Fibroblast of mammary gland (primary cell): ENCODE measurements around the gene TECTB.

ENCODE experiments used
- DNase-seq: peaks from one replicate; pipeline ENCODE4 v3.0.0-alpha.2; 2010; ENCODE audit warnings: low read depth
- H3K4me3 ChIP-seq: 2 replicates; pipeline ENCODE4 v1.5.1; 2011; ENCODE audit warnings: low read depth, mild to moderate bottlenecking, low read length, moderate library complexity; ENCODE audit not compliant: control insufficient read depth
- CTCF ChIP-seq: conservative IDR thresholded peaks from 2 replicates; pipeline ENCODE4 v1.5.1; 2011; ENCODE audit warnings: low read depth, low read length, inconsistent platforms; ENCODE audit not compliant: control insufficient read depth, insufficient read depth

The TECTB gene

DNA sequence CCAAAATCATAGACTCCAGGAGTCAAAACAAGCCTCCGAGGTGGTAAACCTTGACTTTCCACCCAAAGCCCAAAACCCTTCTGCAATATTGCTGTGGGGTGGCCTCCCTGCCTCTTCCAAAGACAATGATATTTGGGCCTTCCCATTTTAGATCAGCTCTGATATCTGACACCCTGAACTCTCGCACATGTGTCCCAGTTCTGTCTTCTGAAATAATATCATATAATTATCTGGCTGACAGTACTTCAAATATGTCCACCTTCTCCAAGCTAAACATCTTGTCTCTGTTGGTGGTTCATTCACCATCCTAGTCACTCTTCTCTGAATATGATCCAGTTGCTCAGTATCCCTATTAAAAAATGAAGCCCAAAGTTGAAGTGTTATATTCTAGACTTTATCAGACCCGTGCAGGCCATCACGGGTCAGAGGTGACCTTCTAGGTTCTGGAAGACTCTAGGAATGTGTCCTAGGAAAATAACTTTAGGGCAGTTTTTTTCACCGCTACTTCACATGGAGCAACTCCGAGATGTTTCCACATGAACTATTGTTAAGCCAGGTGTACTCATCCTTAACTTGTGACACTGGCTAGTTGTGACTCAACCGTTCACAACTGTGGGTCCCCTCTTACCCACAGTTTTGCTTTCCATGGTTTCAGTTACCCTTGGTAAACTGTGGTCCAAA is 6.3 kb downstream of the TECTB start:
- no peak for TF ChIP-seq CTCF
- no peak overlapping the region for H3K4me3 ChIP-seq
- DNase-seq: no peak

DNA sequence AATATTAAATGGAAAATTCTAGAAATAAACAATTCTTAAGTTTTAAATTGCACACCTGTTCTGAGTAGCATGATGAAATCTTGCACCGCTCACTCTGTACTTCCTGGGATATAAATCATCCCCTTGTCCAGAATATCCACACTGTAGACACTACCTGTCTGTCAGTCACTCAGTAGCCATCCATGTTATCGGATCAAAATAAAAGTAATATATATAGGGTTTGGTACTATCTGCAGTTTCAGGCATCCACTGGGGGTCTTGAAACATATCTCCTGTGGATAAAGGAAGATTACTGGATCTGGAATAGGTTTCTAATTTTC is 6.8 kb downstream of the TECTB start:
- DNase-seq: no peak
- no peak for TF ChIP-seq CTCF
- H3K4me3 ChIP-seq: no peak overlapping the region

GRCh38 chr10:112294169-112294568 is 11.0 kb downstream of the TECTB start:
- no peak for DNase-seq
- H3K4me3 ChIP-seq: no peak overlapping the region
- no peak for TF ChIP-seq CTCF

DNA sequence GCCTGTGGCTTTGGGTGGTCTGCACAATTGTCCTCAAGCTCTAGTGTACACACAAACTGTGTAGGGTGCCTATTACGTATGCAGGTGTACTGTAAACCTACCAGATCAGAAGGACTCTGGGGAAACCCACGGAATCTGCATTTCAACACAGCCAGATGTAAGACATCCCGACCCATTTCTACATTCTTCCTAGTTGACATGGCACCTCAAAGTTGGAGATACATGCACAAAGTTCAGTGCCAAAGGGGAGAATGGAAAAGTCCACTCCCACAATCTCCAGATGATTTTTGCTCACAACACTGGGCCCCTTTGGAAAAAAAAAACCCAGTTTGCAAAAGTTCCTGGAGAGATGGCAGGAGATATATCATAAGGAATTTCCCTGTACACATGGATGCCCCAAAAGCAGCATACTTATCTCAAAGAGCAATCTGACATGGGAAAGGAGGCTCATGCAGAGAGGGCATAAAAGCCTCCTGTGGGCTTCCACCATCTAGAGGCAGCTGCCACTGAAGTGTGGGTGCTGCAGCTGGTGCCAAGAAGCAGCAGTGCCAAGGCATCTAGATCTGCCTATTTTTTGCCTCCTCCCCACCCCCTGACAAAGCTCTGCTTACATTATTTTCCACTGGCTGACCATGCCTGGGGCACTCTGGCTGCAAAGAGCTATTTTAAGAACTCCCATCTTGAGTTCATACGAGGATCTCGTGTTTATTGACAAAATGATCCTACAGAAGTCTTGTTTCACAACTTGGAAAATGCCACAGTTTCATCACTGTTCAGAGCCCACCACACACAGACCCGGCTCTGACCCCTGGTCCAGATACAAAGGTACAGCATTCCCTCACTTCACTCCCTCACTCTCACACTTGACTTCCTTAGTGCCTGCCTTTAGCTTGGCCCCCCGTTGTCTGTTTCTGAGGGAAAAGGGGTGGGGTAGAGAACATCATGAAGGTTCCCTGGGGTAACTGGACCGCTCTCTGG is 12.9 kb downstream of the TECTB start:
- no peak for TF ChIP-seq CTCF
- no peak overlapping the region for H3K4me3 ChIP-seq
- peak; percentile 36 for DNase-seq

DNA sequence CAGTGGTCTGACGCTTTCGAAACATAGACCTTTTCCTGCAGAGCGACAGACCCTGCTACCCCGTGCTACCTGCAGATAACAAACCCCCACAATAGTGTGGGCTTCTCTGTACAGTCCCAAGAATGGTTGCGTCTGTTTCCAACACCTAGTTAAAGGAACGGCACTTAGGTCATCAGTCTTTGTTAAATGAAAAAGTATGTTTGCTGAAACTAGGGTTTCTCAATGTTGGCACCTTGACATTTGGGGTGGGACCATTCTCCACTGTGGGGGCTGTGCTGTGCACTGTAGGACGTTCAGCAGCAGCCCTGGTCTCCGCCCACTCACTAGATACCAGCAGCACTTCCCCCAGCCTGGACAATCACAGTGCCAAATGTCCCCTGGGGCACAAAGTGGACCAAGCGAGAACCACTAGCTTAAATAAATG is 13.7 kb downstream of the TECTB start:
- H3K4me3 ChIP-seq: no peak overlapping the region
- DNase-seq: no peak
- TF ChIP-seq CTCF: no peak

DNA sequence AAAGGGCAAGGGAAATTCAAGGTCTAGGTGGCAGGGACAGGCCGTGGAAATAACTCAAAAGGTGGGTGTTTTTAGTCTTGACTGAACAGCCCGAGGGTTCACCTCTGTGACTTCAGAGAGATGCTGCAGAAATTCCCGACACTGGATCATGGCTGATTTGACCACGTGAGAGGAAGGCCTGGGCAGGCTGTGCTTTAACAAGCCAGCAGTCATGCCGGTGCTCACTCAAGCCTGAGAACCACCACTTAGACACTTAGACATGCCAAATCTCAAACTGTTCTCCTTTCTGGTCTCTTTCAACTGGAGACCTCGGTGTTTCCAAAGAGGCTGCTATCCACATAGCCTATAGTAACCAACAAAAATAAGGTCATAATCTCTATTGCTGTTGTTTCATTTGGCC is 15.4 kb downstream of the TECTB start:
- no peak for TF ChIP-seq CTCF
- DNase-seq: no peak
- no peak overlapping the region for H3K4me3 ChIP-seq
